Aorta (tissue), 5 donors: Measurements from ENCODE around the gene ZNF106. TPM values are rescaled to one million over a fixed set of nuclear protein-coding genes. Genes with fewer than 3 reads are reported as not detected.

Experiments used
- ATAC-seq: fragments of 200-7000 bp; cut with Tn5 transposase; one replicate; pipeline ENCODE4 v1.9.1; 2022; ENCODE audit warnings: moderate library complexity; ENCODE audit not compliant: low FRiP score
- DNase-seq, 2 donors: peaks; one replicate each; pipeline ENCODE4 v3.0.0-alpha.2; 2020
- H3K27ac ChIP-seq, 2 donors: one replicate each; pipeline ENCODE4 v1.5.1; 2013; ENCODE audit warnings: low read length in 2 of 2, mild to moderate bottlenecking in 2 of 2, moderate library complexity in 2 of 2, control low read depth in 1 of 2, inconsistent platforms in 1 of 2, low read depth in 1 of 2
- H3K27me3 ChIP-seq, 2 donors: one replicate each; pipeline ENCODE4 v1.6.1; 2013; ENCODE audit warnings: control low read depth in 1 of 2, low read length in 1 of 2, mild to moderate bottlenecking in 1 of 2, moderate library complexity in 1 of 2; ENCODE audit not compliant: insufficient read depth in 2 of 2, control insufficient read depth in 1 of 2
- H3K36me3 ChIP-seq, 2 donors: one replicate each; pipeline ENCODE4 v1.6.1; 2013; ENCODE audit warnings: control low read depth in 1 of 2, low read length in 1 of 2, mild to moderate bottlenecking in 1 of 2; ENCODE audit not compliant: insufficient read depth in 2 of 2, control insufficient read depth in 1 of 2
- H3K4me1 ChIP-seq, 2 donors: one replicate each; pipeline ENCODE4 v1.6.1; 2013; ENCODE audit warnings: low read length in 2 of 2, control low read depth in 1 of 2, mild to moderate bottlenecking in 1 of 2, moderate library complexity in 1 of 2; ENCODE audit not compliant: insufficient read depth in 2 of 2, control insufficient read depth in 1 of 2
- H3K4me3 ChIP-seq, 2 donors: one replicate each; pipeline ENCODE4 v1.5.1; 2013; ENCODE audit warnings: low read length in 2 of 2, control low read depth in 1 of 2, mild to moderate bottlenecking in 1 of 2
- H3K9me3 ChIP-seq: one replicate; pipeline ENCODE4 v1.6.1; 2013; ENCODE audit warnings: mild to moderate bottlenecking, low read length; ENCODE audit not compliant: control insufficient read depth
- WGBS, 2 donors: extraction: QIAGEN DNeasy Blood & Tissue Kit; methylation state at CpG; one replicate each; pipeline ENCODE4 v1.1.7; 2013; 5-methylcytosine and 5-hydroxymethylcytosine counted together
- intact Hi-C, 2 donors: fragments of 100-400 bp; cut with DNase I; formaldehyde crosslinking; loops; one replicate each; pipeline versions ENCODE4 v1.14.2 to v1.15.0; 2022
- polyA plus RNA-seq, 2 donors: library from polyadenylated mRNA; stranded (reverse); fragments of 200-250 nt; gene quantifications; one replicate each; pipeline ENCODE4 v1.2.3, GENCODE V29; 2013
- total RNA-seq, 2 donors: library from RNA; stranded (reverse); fragmentation: NEBNext Ultra II Directional; extraction: Animal tissue kit (Norgen Biotek cat#: 25700); gene quantifications; one replicate each; pipeline ENCODE4 v1.2.1, GENCODE V29; 2021
- donor health status: healthy with polysubstance abuse.
- donor health status: Bipolar disorder and iron deficiency.
- donor health status: DM: no; HTN: no; CAD: no.
- donor health status: DM: no; HTN: no; CAD: no.
- donor health status: DM: yes; HTN: yes; CAD: no.

The ZNF106 gene
- total and polyA plus RNA-seq, 4 donors, result 11.9 to 78.8 (median 53.6) TPM

GRCh38 chr15:42408178-42408577, 82.8 kb downstream of the ZNF106 start:
- Histone ChIP-seq H3K4me1 (no peaks in the 10 kb centered on the region), H3K27me3 (no peaks in the 10 kb centered on the region), H3K4me3 (no peak overlapping the region), H3K27ac (no peak overlapping the region), H3K9me3 (no peaks in the 10 kb centered on the region), H3K36me3 (peaks cover 4 to 7% of the 10 kb centered on the region in 2 donors)
- 85 to 86% methylated on average over 4 of the region's 4 CpGs for WGBS, 2 donors
- no peak for ATAC-seq
- intact Hi-C loops, result no loop called here
- no peak for DNase-seq

- DNase-seq (no peak), ATAC-seq (no peak)
- H3K27ac ChIP-seq, result no peak overlapping the region
- WGBS, 2 donors, result 25 to 28% methylated on average over 6 of the region's 6 CpGs
- H3K9me3 ChIP-seq, result no peaks in the 10 kb centered on the region
- H3K4me3 ChIP-seq, result no peak overlapping the region
- intact Hi-C loops, result no loop called here
- H3K36me3 ChIP-seq, result peaks cover 0 to 3% of the 10 kb centered on the region in 2 donors
- H3K27me3 ChIP-seq, result no peaks in the 10 kb centered on the region
- no peaks in the 10 kb centered on the region for H3K4me1 ChIP-seq
Measured at GRCh38 chr15:42405863-42406482, 85.0 kb downstream of the ZNF106 start.

GRCh38 chr15:42404461-42405235, 86.3 kb downstream of the ZNF106 start:
- Histone ChIP-seq H3K27me3 (no peaks in the 10 kb centered on the region), H3K4me3 (no peak overlapping the region), H3K9me3 (no peaks in the 10 kb centered on the region), H3K4me1 (no peaks in the 10 kb centered on the region), H3K36me3 (no peaks in the 10 kb centered on the region), H3K27ac (no peak overlapping the region)
- intact Hi-C loops, result no loop called here
- WGBS, 2 donors, result 80 to 81% methylated on average over 12 of the region's 12 CpGs
- ATAC-seq, result no peak
- no peak for DNase-seq

GRCh38 chr15:42403389-42403788, 87.6 kb downstream of the ZNF106 start:
- intact Hi-C loops, result no loop called here

GRCh38 chr15:42402455-42403205, 88.3 kb downstream of the ZNF106 start:
- no peak for ATAC-seq
- DNase-seq, result no peak
- Histone ChIP-seq H3K27ac (no peak overlapping the region), H3K27me3 (no peaks in the 10 kb centered on the region), H3K4me1 (no peaks in the 10 kb centered on the region), H3K9me3 (no peaks in the 10 kb centered on the region), H3K36me3 (no peaks in the 10 kb centered on the region), H3K4me3 (no peak overlapping the region)
- intact Hi-C loops, result no loop called here
- 92 to 93% methylated on average over 15 of the region's 15 CpGs for WGBS, 2 donors

More at GRCh38 chr15:42403389-42403788, 87.6 kb downstream of the ZNF106 start:
- Histone ChIP-seq H3K4me3 (no peak overlapping the region), H3K9me3 (no peaks in the 10 kb centered on the region), H3K27ac (no peak overlapping the region), H3K36me3 (no peaks in the 10 kb centered on the region), H3K27me3 (no peaks in the 10 kb centered on the region), H3K4me1 (no peaks in the 10 kb centered on the region)
- DNase-seq, result no peak
- ATAC-seq, result no peak
- WGBS, 2 donors, result 95 to 97% methylated on average over 7 of the region's 7 CpGs

GRCh38 chr15:42401544-42402454, 89.1 kb downstream of the ZNF106 start:
- no peak overlapping the region for H3K27ac ChIP-seq
- WGBS, 2 donors, result 87 to 88% methylated on average over 24 of the region's 24 CpGs
- H3K9me3 ChIP-seq, result no peaks in the 10 kb centered on the region
- DNase-seq (no peak), ATAC-seq (no peak)
- H3K27me3 ChIP-seq, result no peaks in the 10 kb centered on the region
- H3K36me3 ChIP-seq, result no peaks in the 10 kb centered on the region
- H3K4me3 ChIP-seq, result no peak overlapping the region
- no peaks in the 10 kb centered on the region for H3K4me1 ChIP-seq
- intact Hi-C loops, result no loop called here

- DNase-seq, result no peak
- no peak for ATAC-seq
- Histone ChIP-seq H3K27ac (no peak overlapping the region), H3K27me3 (no peaks in the 10 kb centered on the region), H3K4me3 (no peak overlapping the region), H3K4me1 (no peaks in the 10 kb centered on the region), H3K9me3 (no peaks in the 10 kb centered on the region), H3K36me3 (no peaks in the 10 kb centered on the region)
- intact Hi-C loops, result no loop called here
- WGBS, 2 donors, result 67 to 80% methylated on average over 1 of the region's 1 CpG
Measured at GRCh38 chr15:42395838-42396237, 95.1 kb downstream of the ZNF106 start.

GRCh38 chr15:42394106-42394505, 96.8 kb downstream of the ZNF106 start:
- no peak for ATAC-seq
- Histone ChIP-seq H3K4me1 (no peaks in the 10 kb centered on the region), H3K36me3 (no peaks in the 10 kb centered on the region), H3K27ac (no peak overlapping the region), H3K27me3 (no peaks in the 10 kb centered on the region), H3K9me3 (no peaks in the 10 kb centered on the region), H3K4me3 (no peak overlapping the region)
- WGBS, 2 donors, result 88 to 89% methylated on average over 13 of the region's 13 CpGs
- DNase-seq, result no peak
- intact Hi-C loops, result no loop called here
